Activated naive CD4-positive, alpha-beta T cell treated with anti-CD3 and anti-CD28 coated beads for 36 hours (primary cell): ENCODE data around the gene SMC6. TPM values are rescaled to one million over a fixed set of nuclear protein-coding genes. Genes with fewer than 3 reads are reported as not detected.
A peak's percentile ranks its signal among the peaks of the same experiment; 100 is the strongest.

ENCODE experiments used
- CTCF ChIA-PET: fragments of 350-600 bp; sonication (Branson Sonifier 250); formaldehyde crosslinking; loops from one replicate; lab custom pipeline; 2021; ENCODE audit warnings: antibody characterized with exemption; lab: Charles Lee
- DNase-seq: peaks from one replicate; pipeline ENCODE4 v3.0.0-alpha.2; 2020
- H3K27ac Mint-ChIP-seq: one replicate; pipeline ENCODE4 v1.8.0; 2021; ENCODE audit warnings: mild to moderate bottlenecking, mixed read lengths
- H3K27me3 Mint-ChIP-seq: one replicate; pipeline ENCODE4 v1.8.0; 2021; ENCODE audit warnings: low read depth, mixed read lengths
- H3K36me3 Mint-ChIP-seq: one replicate; pipeline ENCODE4 v1.8.0; 2021; ENCODE audit warnings: low read depth, mixed read lengths
- H3K4me1 Mint-ChIP-seq: one replicate; pipeline ENCODE4 v1.8.0; 2021; ENCODE audit warnings: low read depth, mixed read lengths
- H3K4me3 Mint-ChIP-seq: one replicate; pipeline ENCODE4 v1.8.0; 2021; ENCODE audit warnings: mild to moderate bottlenecking, moderate library complexity, mixed read lengths
- H3K9me3 Mint-ChIP-seq: one replicate; pipeline ENCODE4 v1.8.0; 2021; ENCODE audit warnings: mixed read lengths
- intact Hi-C: fragments of 100-400 bp; cut with micrococcal nuclease; formaldehyde crosslinking; loops from one replicate; pipeline ENCODE4 v1.15.1; 2023
- total RNA-seq, 2 experiments: library from RNA; stranded (reverse); gene quantifications; one replicate each; pipeline ENCODE4 v1.2.3, GENCODE V29; 2021

SMC6 gene
- total RNA-seq, 2 experiments from 2014 or later, result 21.6 to 22.8 TPM

- H3K27ac Mint-ChIP-seq, result no peak overlapping the region
- H3K9me3 Mint-ChIP-seq, result no peaks in the 10 kb centered on the region
- DNase-seq, result no peak
- peaks cover 8% of the 10 kb centered on the region for H3K4me1 Mint-ChIP-seq
- H3K4me3 Mint-ChIP-seq, result no peak overlapping the region
- peaks cover 9% of the 10 kb centered on the region for H3K36me3 Mint-ChIP-seq
- intact Hi-C loops, result no loop called here
- CTCF ChIA-PET, result interaction anchor here (1.4 to 1.9 kb wide), 3 partner anchors 12 to 13 kb away, joined by 4 to 11 read pairs (median 9); no protein-coding TSS in a partner anchor
- no peaks in the 10 kb centered on the region for H3K27me3 Mint-ChIP-seq
Measured at GRCh38 chr2:17658251-17658843, 95.3 kb downstream of the SMC6 start.

- no peaks in the 10 kb centered on the region for H3K27me3 Mint-ChIP-seq
- H3K27ac Mint-ChIP-seq, result no peak overlapping the region
- CTCF ChIA-PET, result interaction anchor here (1.4 to 1.9 kb wide), 2 partner anchors 12 to 14 kb away, joined by 4 to 9 read pairs; no protein-coding TSS in a partner anchor
- H3K9me3 Mint-ChIP-seq, result no peaks in the 10 kb centered on the region
- H3K4me3 Mint-ChIP-seq, result no peak overlapping the region
- H3K36me3 Mint-ChIP-seq, result peaks cover 5% of the 10 kb centered on the region
- intact Hi-C loops, result no loop called here
- peaks cover 8% of the 10 kb centered on the region for H3K4me1 Mint-ChIP-seq
- DNase-seq, result no peak
Measured at GRCh38 chr2:17657759-17658158, 95.9 kb downstream of the SMC6 start.

GRCh38 chr2:17652681-17653394 is 100.8 kb downstream of the SMC6 start:
- Mint-ChIP-seq H3K36me3 (no peaks in the 10 kb centered on the region), H3K27me3 (no peaks in the 10 kb centered on the region), H3K27ac (no peak overlapping the region), H3K4me1 (no peaks in the 10 kb centered on the region), H3K4me3 (no peak overlapping the region), H3K9me3 (no peaks in the 10 kb centered on the region)
- intact Hi-C loops, result no loop called here
- DNase-seq, result no peak
- CTCF ChIA-PET, result interaction anchor here (1.1 kb wide), 2 partner anchors 16 to 18 kb away, joined by 3 to 4 read pairs; no protein-coding TSS in a partner anchor

- Mint-ChIP-seq H3K4me3 (no peak overlapping the region), H3K27ac (no peak overlapping the region), H3K4me1 (peaks cover 5% of the 10 kb centered on the region), H3K36me3 (no peaks in the 10 kb centered on the region), H3K9me3 (no peaks in the 10 kb centered on the region), H3K27me3 (no peaks in the 10 kb centered on the region)
- no peak for DNase-seq
- intact Hi-C loops, result loop anchor here (10.0 kb wide), 1 partner anchor 874 kb away; no protein-coding TSS in a partner anchor
- CTCF ChIA-PET, result no interaction called here
Measured at GRCh38 chr2:17649026-17649425, 104.6 kb downstream of the SMC6 start.

GRCh38 chr2:17648581-17648980 is 105.0 kb downstream of the SMC6 start:
- H3K9me3 Mint-ChIP-seq, result no peaks in the 10 kb centered on the region
- no peak overlapping the region for H3K27ac Mint-ChIP-seq
- CTCF ChIA-PET, result no interaction called here
- H3K27me3 Mint-ChIP-seq, result no peaks in the 10 kb centered on the region
- DNase-seq, result no peak
- intact Hi-C loops, result loop anchor here (10.0 kb wide), 1 partner anchor 874 kb away; no protein-coding TSS in a partner anchor
- no peaks in the 10 kb centered on the region for H3K36me3 Mint-ChIP-seq
- peaks cover 5% of the 10 kb centered on the region for H3K4me1 Mint-ChIP-seq
- H3K4me3 Mint-ChIP-seq, result no peak overlapping the region

GRCh38 chr2:17646838-17647701 is 106.5 kb downstream of the SMC6 start:
- CTCF ChIA-PET, result interaction anchor here (0.8 to 5.0 kb wide), 5 partner anchors 13 to 183 kb away, joined by 3 to 59 read pairs (median 8); partner anchors contain the start of genes GEN1 and SMC6
- peaks cover 7% of the 10 kb centered on the region for H3K4me1 Mint-ChIP-seq
- no peak for DNase-seq
- intact Hi-C loops, result loop anchor here (1.0 to 10.0 kb wide), 6 partner anchors 24 to 872 kb away; partner anchors contain the start of gene GEN1
- no peak overlapping the region for H3K27ac Mint-ChIP-seq
- H3K27me3 Mint-ChIP-seq, result no peaks in the 10 kb centered on the region
- no peaks in the 10 kb centered on the region for H3K9me3 Mint-ChIP-seq
- no peaks in the 10 kb centered on the region for H3K36me3 Mint-ChIP-seq
- H3K4me3 Mint-ChIP-seq, result no peak overlapping the region

- H3K4me1 Mint-ChIP-seq, result peaks cover 7% of the 10 kb centered on the region
- intact Hi-C loops, result loop anchor here (1.0 to 10.0 kb wide), 6 partner anchors 25 to 871 kb away; partner anchors contain the start of gene GEN1
- no peaks in the 10 kb centered on the region for H3K9me3 Mint-ChIP-seq
- no peak overlapping the region for H3K27ac Mint-ChIP-seq
- no peaks in the 10 kb centered on the region for H3K36me3 Mint-ChIP-seq
- CTCF ChIA-PET, result interaction anchor here (0.6 to 5.0 kb wide), 12 partner anchors 9 to 220 kb away, joined by 3 to 59 read pairs (median 4); no protein-coding TSS in a partner anchor
- peak; percentile 77 for DNase-seq
- no peaks in the 10 kb centered on the region for H3K27me3 Mint-ChIP-seq
- no peak overlapping the region for H3K4me3 Mint-ChIP-seq
Measured at GRCh38 chr2:17646081-17646554, 107.5 kb downstream of the SMC6 start.

GRCh38 chr2:17644997-17645720 is 108.5 kb downstream of the SMC6 start:
- no peak overlapping the region for H3K27ac Mint-ChIP-seq
- no peaks in the 10 kb centered on the region for H3K9me3 Mint-ChIP-seq
- no peak for DNase-seq
- H3K4me3 Mint-ChIP-seq, result no peak overlapping the region
- no peaks in the 10 kb centered on the region for H3K27me3 Mint-ChIP-seq
- CTCF ChIA-PET, result interaction anchor here (0.7 to 5.0 kb wide), 10 partner anchors 8 to 56 kb away, joined by 3 to 59 read pairs (median 4); no protein-coding TSS in a partner anchor
- intact Hi-C loops, result loop anchor here (10.0 kb wide), 1 partner anchor 870 kb away; no protein-coding TSS in a partner anchor
- no peaks in the 10 kb centered on the region for H3K36me3 Mint-ChIP-seq
- peaks cover 7% of the 10 kb centered on the region for H3K4me1 Mint-ChIP-seq

GRCh38 chr2:17643031-17643615 is 110.5 kb downstream of the SMC6 start:
- intact Hi-C loops, result loop anchor here (10.0 kb wide), 1 partner anchor 868 kb away; no protein-coding TSS in a partner anchor
- Mint-ChIP-seq H3K36me3 (no peaks in the 10 kb centered on the region), H3K9me3 (no peaks in the 10 kb centered on the region), H3K27me3 (no peaks in the 10 kb centered on the region), H3K4me3 (no peak overlapping the region), H3K4me1 (peaks cover 7% of the 10 kb centered on the region), H3K27ac (no peak overlapping the region)
- DNase-seq, result peak; percentile 30
- CTCF ChIA-PET, result interaction anchor here (0.7 to 5.0 kb wide), 2 partner anchors 29 to 77 kb away, joined by 3 to 59 read pairs; no protein-coding TSS in a partner anchor

- no peak overlapping the region for H3K27ac Mint-ChIP-seq
- CTCF ChIA-PET, result interaction anchor here (0.9 kb wide), 1 partner anchor 80 kb away, joined by 3 read pairs; no protein-coding TSS in a partner anchor
- no peak overlapping the region for H3K4me3 Mint-ChIP-seq
- DNase-seq, result no peak
- H3K9me3 Mint-ChIP-seq, result no peaks in the 10 kb centered on the region
- peaks cover 2% of the 10 kb centered on the region for H3K4me1 Mint-ChIP-seq
- intact Hi-C loops, result loop anchor here (10.0 kb wide), 1 partner anchor 866 kb away; no protein-coding TSS in a partner anchor
- H3K36me3 Mint-ChIP-seq, result no peaks in the 10 kb centered on the region
- H3K27me3 Mint-ChIP-seq, result peaks cover 2% of the 10 kb centered on the region
Measured at GRCh38 chr2:17640406-17640805, 113.2 kb downstream of the SMC6 start.
